GM13977 (cell line): ENCODE data around the gene SLC66A2.

Source experiments
- DNase-seq: peaks from one replicate; pipeline ENCODE4 v3.0.0; 2012; ENCODE audit warnings: low spot score
- CTCF ChIP-seq: IDR thresholded peaks from 2 replicates; pipeline ENCODE4 v1.5.1; 2012; ENCODE audit warnings: mild to moderate bottlenecking, control low read depth; ENCODE audit not compliant: insufficient read depth; ENCODE audit errors: extremely low read depth, missing control alignments
- in situ Hi-C: fragments of 300-500 bp; cut with MboI; formaldehyde crosslinking; loops from one replicate; pipeline ENCODE4 v1.12.0; 2022; ENCODE audit warnings: low sequenced_read_pairs, low pct_unique_long_range_greater_than_20kb, mixed read lengths, inconsistent platforms; ENCODE audit not compliant: unreplicated experiment

Gene SLC66A2

DNA sequence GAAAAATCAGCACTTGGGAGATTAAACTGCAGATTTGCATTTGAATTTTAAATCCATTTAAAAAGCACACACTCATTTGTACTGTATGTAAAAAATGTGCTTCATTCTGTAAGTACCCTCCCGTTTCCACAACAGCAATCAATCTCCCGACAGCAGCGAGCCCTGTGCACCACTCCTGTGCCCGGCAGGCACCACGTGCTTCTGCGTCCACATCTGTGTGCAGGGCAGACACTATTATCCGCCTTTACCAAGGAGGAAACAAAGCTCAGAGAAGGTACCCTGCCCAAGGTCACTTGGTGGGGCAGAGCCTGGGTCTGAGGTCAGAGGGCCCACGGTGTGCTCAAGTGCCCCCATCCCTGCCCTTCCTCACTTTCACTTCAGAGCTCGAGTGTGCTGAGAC lies 20.5 kb upstream of the SLC66A2 start:
- in situ Hi-C loops: no loop called here

DNA sequence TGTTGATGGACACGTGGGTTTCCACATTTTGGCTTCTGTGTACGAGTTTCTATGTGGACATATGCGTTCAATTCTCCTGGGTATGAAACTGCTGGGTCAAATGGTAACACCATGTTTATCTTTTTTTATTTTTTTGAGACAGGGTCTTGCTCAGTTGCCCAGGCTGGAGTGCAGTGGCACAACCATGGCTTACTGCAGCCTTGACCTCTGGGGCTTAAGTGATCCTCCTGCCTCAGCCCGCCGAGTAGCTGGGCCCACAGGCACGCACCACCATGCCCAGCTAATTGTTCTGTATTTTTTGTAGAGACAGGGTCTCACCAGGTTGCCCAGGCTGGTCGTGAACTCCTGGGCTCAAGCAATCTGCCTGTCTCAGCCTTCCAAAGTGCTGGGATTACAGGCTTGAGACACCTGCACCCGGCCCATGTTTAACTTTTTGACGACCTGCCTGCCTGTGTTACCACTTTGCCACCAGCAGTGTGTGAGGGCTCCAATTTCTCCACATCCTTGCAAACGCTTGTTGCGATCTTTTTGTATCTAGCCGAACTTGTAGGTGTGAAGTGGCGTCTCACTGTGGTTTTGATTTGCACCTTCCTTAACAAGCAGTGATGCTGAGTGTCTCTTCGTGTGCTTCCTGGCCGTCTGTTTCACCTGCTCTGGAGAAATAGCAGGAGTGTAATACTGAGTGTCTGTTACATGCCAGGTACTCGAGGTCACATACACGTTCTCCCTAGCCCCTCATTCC lies 19.9 kb upstream of the SLC66A2 start:
- DNase-seq: no peak
- in situ Hi-C loops: no loop called here
- TF ChIP-seq CTCF: no peak

More for the DNA sequence above, 20.5 kb upstream of the SLC66A2 start:
- DNase-seq: no peak
- no peak for TF ChIP-seq CTCF

DNA sequence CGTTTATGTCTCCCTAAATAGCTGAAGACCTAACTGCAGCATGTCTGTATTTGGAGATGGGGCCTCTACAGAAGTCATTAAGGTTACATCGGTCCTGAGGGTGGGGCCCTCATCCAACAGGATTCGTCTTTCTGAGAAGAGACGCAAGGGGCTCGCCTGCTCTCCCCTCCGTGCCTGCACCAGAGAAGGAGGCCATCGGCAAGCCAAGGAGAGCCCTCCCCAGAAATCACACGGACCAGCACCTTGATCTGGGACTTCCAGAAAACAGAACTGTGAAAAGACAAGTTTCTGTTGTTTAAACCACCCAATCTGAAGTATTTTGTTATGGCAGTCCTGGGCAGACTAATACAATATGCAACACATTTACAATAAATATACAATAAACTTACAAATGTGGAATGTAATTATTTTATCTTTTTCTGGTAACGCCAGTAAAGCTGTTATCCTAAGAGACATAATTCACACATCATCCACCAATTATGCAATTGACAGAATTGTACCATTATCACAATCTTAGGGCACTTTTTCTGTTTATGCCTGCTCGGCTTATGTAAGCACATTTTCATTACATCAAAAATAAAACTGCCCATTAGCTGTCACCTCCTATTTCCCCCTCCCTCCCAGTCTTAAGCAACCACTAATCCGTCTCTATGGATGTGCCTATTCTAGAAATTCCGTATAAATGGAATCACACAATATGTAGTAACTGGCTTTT lies 19.1 kb upstream of the SLC66A2 start:
- DNase-seq: no peak
- in situ Hi-C loops: no loop called here
- TF ChIP-seq CTCF: no peak

DNA sequence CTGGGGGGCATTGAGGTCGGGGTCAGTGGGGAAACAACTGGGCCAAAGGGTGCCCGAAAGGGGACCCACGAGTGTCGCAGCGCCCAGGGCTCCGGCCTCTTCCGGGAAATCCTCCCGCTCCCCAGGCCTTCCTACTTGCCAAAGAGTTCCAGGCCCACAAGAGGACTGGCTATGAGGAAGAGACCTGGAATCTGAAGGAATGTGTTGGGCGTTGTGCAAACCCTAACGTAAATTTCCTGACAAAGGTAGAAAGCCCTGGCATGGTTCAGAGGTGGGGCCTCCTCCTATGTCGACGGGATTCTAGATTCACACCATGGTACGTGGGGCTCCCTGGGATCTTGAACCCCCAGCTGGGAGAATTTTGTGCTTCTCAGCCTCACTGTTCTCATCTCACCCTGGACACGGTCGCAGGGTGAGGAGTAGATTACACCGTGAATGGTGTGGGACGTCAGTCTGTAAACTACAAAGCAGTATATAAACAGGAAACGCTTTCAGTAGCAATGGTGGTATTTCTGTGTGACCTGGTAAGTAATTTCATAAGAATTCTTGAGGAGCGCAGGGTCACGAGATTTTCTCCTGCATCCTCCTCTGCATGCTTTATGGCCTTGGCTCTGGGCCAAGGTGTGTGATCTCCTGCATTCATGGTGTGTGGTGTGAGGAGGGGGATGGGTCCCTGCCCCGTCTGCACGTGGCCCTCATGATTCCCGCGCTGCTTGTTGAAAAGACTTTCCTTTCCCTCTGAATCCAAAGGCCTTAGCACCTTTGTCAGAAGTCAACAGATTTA lies 13.9 kb upstream of the SLC66A2 start:
- TF ChIP-seq CTCF: no peak
- in situ Hi-C loops: no loop called here
- peak; percentile 46 for DNase-seq

GRCh38 chr18:79964330-79965118 lies 13.1 kb upstream of the SLC66A2 start, which contains the start of gene HSBP1L1:
Gene HSBP1L1, plus strand, starts transcription at chr18:79964643. Its CDS starts 93 bp downstream, at chr18:79964736.
- in situ Hi-C loops: no loop called here
- peak; percentile 92 for DNase-seq
- peak; percentile 37 for TF ChIP-seq CTCF
